CD4-positive, alpha-beta T cell treated with Interleukin-1 beta for 1 hour (primary cell): ENCODE results near the gene SLITRK5.

Source experiments
- DNase-seq, 2 donors: peaks; one replicate each; pipeline ENCODE4 v3.0.0-alpha.2; 2020 to 2022

Gene SLITRK5, protein sequence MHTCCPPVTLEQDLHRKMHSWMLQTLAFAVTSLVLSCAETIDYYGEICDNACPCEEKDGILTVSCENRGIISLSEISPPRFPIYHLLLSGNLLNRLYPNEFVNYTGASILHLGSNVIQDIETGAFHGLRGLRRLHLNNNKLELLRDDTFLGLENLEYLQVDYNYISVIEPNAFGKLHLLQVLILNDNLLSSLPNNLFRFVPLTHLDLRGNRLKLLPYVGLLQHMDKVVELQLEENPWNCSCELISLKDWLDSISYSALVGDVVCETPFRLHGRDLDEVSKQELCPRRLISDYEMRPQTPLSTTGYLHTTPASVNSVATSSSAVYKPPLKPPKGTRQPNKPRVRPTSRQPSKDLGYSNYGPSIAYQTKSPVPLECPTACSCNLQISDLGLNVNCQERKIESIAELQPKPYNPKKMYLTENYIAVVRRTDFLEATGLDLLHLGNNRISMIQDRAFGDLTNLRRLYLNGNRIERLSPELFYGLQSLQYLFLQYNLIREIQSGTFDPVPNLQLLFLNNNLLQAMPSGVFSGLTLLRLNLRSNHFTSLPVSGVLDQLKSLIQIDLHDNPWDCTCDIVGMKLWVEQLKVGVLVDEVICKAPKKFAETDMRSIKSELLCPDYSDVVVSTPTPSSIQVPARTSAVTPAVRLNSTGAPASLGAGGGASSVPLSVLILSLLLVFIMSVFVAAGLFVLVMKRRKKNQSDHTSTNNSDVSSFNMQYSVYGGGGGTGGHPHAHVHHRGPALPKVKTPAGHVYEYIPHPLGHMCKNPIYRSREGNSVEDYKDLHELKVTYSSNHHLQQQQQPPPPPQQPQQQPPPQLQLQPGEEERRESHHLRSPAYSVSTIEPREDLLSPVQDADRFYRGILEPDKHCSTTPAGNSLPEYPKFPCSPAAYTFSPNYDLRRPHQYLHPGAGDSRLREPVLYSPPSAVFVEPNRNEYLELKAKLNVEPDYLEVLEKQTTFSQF

DNA sequence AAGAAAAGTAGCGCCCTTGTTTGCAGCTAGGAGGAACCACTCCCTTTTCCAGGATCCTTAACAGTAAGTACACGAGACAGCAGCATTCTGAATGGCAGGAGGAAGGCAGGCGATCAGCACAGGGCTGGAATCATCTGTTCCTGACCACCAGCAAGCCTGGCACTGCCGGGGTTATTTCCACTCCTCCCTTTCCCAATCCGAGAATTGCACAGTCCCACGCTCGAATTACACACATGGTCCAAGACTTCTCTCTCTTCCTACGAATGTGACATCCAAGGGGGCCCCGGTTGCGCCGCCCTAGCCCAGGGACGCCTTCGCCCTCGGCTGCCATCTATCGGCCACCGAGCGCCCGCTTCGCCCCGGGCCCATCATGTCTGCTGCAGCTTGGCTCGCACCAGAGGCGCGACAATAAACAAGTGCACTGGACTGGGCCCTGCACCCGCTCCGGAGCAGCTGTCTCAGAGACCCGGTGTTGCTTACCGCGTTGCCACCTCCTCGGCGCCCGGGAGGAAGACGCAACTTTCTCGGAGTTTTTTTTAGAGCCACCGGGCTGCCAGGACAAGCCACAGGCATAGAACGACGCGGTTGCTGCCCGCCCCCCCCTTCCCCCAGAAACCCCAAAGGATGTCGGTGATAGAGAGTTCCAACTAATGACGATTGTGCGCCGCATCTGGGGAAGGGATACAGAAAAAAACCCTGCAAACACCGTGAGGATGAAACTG lies at the start of gene SLITRK5:
Gene SLITRK5, plus strand, starts transcription at position 341 of the 722 bp plus-strand sequence. CDS start 4,018 bp downstream, outside the sequence.
- peak; percentile 40 to 54 for DNase-seq

DNA sequence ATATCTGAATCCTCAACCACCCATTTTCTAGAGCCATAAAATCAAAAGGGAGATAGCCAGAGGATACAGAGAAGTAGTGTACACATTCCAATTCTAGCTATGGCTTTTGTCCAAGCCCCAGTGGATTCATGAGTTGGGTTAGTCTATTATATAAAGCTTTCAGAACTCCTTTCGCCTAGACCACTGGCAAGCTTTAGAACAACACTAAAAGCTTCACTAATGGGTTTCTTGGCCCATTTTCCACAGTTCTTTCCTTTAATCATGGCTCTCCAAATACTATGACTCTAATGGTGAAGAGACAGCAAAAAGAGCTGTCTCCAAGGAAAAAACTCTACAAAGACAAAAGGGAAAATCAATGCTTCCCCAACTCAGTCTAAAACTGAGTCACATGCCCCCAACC lies 48.2 kb upstream of the SLITRK5 start:
- DNase-seq = no peak

DNA sequence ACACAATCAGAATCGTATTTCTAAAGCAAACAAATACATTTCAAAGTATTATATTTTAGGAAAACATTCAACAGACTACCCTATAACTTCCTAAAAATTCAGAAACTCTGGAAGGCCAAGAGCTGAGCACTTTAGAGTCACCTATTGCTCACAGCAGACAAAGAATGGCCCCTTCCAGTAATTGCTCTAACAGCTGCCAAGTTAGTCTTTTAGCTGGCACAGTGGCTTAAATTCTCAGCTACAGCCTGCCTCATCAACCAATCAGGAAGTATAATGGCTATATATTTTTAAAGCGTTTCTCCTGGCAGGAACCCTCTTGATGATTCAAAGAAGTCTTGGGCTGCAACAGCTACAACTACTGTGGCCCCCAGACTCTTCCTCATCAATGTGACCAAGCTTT lies 14.9 kb upstream of the SLITRK5 start:
- DNase-seq = no peak

DNA sequence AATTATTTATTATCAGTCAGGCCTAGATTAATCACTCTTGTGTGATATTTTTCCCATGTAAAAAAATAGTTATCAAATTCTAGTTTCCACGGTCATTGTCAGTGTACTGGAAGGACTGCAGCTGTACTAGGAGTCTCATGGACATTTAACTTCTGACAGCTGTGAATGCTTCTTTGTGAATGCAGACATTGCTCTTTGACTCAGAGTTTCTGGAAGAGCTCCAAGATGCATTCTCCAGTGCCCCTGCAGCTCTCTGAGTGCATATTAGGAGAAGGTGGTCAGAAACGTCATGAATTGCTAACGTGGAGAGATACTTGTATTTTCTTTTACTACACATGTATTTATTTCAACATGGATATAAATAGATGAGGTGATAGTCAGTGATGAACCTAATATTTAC lies 9.7 kb upstream of the SLITRK5 start:
- no peak for DNase-seq

DNA sequence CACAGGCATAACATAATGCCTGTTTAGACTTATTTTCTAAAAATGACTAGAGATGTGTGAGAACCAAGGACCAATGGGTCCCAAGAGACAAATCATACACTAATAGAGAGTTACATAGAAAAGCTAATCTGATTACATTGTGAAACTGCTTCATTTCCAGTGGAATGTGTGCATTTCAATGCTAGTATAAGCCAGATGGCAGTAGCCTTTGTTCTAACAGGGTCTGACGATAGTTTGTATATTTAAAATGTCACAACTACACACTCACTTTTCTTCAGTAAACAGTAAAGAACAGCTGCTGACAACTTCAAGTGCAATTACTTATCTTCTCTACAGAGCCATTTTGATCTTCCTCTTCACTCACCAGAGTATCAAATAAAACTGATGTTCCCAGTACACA lies 4.3 kb upstream of the SLITRK5 start:
- no peak for DNase-seq

DNA sequence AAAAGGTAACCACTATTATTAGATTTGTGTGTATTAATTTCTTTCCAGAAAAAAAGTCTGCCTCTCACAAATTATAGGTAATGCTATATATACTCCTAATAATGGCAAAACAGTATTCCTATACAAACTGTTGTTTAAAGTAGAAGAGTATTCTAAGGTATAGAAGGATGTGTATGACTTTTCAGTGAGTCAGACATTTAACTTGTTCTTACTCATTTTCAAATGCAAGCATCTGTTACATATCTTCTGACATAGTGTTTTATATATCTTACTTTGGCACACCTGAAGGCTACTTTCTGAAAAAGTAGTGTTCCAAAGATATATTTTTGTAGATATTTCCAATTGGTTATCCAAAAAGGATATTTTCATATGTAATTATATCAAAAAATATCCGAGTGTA lies 3.5 kb upstream of the SLITRK5 start:
- DNase-seq = no peak

DNA sequence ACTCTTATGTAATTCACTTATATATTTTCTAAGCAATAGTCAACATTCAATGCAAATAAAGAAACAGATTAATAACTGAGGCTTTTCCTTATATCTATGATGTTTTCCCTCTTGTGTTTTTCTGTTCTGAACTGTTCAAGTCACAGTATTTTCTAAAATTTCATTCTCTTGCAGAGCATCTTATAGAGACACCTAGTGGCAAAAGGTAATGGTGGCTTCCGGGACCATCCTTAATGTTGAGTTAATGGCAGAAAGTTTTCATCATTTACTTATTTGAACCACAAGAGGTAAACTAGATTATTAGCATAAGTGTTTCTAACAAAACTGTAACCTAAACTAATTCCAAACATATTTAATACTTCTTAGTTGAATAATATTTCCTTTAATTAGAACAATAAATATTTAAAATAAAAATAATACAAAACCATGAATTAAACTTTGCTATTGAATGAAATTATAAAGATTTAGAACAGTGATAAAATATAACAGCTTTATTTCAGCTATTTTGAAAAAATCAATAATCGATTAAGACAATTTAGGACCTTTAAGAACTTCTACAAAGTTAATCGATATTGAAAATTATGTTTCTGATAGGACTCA lies 1.7 kb upstream of the SLITRK5 start:
- no peak for DNase-seq

DNA sequence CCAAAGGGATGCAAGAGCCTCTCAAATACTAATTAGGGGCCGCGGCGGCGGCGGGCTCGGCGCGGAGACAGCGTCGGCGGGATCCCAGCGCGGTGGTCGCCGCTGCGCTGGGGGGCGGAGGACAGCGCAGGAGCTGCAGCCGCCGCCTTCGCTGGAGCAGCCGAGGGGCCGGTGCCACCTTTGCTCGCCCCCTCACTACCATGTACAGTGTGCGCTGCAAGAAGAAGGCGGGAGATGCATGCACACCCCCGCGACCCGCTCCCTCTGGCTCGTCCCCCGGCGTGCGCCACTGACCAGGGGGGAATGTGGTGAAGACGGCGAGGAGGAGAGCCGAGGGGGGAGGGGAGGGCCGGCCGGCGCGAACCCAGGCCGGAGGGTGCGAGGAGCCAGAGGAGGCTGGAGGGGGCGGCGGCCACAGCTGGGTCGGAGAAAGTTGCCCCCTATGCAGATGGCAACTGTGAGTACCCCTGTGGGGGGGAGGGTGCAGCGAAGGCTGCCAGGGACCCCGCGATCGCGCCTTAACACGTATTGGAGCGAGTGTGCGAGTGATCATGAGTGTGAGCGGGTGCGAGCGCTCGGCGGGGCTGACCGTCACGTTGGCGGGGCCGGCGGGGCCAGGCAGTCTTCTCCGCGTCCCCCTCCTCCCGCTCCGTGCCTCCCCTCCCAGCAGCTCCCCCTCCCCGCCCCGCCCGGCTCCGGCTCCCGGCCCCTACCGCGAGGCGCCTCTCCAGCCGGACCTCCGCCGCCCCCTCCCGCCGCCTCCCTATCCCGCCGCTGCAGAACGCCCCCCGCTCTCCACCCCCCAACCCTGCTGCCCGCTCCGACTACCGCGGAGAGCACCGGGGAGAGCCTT lies 808 bp downstream of the SLITRK5 start:
- no peak for DNase-seq

DNA sequence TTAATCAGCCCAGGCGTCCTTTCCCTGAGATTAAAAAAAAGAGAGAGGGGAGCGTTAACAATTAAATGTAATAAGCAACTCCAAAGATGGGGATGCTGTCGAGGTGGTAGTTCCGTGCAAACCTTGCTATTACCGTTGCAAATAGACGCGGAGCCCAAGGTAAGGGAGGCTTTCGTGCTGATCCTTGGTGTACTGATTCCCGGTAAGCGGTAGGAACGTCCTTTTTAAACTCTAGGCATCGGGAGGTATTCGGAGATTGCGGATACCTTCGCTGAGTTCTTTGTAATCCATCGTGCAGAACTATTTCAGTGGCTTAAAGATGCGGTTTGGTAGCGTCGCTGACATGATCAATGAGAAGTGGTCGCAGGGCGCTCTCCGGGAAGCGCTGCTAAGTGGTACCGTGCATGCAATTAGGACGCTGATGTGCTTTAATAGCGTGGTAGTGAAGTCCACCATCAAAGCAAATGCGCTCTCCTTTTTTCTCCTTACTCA lies 3.1 kb downstream of the SLITRK5 start:
- DNase-seq = no peak

DNA sequence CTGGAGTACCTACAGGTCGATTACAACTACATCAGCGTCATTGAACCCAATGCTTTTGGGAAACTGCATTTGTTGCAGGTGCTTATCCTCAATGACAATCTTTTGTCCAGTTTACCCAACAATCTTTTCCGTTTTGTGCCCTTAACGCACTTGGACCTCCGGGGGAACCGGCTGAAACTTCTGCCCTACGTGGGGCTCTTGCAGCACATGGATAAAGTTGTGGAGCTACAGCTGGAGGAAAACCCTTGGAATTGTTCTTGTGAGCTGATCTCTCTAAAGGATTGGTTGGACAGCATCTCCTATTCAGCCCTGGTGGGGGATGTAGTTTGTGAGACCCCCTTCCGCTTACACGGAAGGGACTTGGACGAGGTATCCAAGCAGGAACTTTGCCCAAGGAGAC lies 4.7 kb downstream of the SLITRK5 start:
- DNase-seq = no peak

DNA sequence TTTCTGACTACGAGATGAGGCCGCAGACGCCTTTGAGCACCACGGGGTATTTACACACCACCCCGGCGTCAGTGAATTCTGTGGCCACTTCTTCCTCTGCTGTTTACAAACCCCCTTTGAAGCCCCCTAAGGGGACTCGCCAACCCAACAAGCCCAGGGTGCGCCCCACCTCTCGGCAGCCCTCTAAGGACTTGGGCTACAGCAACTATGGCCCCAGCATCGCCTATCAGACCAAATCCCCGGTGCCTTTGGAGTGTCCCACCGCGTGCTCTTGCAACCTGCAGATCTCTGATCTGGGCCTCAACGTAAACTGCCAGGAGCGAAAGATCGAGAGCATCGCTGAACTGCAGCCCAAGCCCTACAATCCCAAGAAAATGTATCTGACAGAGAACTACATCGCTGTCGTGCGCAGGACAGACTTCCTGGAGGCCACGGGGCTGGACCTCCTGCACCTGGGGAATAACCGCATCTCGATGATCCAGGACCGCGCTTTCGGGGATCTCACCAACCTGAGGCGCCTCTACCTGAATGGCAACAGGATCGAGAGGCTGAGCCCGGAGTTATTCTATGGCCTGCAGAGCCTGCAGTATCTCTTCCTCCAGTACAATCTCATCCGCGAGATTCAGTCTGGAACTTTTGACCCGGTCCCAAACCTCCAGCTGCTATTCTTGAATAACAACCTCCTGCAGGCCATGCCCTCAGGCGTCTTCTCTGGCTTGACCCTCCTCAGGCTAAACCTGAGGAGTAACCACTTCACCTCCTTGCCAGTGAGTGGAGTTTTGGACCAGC lies 5.3 kb downstream of the SLITRK5 start:
- no peak for DNase-seq

DNA sequence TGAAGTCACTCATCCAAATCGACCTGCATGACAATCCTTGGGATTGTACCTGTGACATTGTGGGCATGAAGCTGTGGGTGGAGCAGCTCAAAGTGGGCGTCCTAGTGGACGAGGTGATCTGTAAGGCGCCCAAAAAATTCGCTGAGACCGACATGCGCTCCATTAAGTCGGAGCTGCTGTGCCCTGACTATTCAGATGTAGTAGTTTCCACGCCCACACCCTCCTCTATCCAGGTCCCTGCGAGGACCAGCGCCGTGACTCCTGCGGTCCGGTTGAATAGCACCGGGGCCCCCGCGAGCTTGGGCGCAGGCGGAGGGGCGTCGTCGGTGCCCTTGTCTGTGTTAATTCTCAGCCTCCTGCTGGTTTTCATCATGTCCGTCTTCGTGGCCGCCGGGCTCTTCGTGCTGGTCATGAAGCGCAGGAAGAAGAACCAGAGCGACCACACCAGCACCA lies 5.9 kb downstream of the SLITRK5 start:
- DNase-seq = no peak

DNA sequence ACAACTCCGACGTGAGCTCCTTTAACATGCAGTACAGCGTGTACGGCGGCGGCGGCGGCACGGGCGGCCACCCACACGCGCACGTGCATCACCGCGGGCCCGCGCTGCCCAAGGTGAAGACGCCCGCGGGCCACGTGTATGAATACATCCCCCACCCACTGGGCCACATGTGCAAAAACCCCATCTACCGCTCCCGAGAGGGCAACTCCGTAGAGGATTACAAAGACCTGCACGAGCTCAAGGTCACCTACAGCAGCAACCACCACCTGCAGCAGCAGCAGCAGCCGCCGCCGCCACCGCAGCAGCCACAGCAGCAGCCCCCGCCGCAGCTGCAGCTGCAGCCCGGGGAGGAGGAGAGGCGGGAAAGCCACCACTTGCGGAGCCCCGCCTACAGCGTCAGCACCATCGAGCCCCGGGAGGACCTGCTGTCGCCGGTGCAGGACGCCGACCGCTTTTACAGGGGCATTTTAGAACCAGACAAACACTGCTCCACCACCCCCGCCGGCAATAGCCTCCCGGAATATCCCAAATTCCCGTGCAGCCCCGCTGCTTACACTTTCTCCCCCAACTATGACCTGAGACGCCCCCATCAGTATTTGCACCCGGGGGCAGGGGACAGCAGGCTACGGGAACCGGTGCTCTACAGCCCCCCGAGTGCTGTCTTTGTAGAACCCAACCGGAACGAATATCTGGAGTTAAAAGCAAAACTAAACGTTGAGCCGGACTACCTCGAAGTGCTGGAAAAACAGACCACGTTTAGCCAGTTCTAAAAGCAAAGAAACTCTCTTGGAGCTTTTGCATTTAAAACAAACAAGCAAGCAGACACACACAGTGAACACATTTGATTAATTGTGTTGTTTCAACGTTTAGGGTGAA lies 6.6 kb downstream of the SLITRK5 start:
- DNase-seq = peak in 1 of 2 donors; percentile 28

DNA sequence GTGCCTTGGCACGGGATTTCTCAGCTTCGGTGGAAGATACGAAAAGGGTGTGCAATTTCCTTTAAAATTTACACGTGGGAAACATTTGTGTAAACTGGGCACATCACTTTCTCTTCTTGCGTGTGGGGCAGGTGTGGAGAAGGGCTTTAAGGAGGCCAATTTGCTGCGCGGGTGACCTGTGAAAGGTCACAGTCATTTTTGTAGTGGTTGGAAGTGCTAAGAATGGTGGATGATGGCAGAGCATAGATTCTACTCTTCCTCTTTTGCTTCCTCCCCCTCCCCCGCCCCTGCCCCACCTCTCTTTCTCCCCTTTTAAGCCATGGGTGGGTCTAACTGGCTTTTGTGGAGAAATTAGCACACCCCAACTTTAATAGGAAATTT lies 7.2 kb downstream of the SLITRK5 start:
- no peak for DNase-seq

DNA sequence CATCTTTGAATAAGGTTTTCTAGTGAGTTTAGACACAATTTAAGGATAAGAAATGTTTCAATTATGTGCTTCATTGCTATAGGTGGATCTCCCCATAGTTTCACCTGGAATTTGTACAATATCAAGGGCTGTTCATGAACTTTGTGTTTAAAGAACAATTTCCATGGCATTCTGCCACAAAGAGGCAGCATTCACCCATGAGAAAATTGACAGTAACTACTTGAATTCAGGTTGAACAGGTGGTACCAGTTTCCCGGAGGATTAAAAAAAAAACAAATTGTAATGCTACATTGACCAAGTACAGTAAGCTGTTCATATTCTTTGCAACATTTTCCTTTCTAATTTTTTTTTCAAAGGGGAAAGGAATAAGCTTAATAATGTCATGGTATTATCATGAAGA lies 9.1 kb downstream of the SLITRK5 start:
- DNase-seq = no peak

DNA sequence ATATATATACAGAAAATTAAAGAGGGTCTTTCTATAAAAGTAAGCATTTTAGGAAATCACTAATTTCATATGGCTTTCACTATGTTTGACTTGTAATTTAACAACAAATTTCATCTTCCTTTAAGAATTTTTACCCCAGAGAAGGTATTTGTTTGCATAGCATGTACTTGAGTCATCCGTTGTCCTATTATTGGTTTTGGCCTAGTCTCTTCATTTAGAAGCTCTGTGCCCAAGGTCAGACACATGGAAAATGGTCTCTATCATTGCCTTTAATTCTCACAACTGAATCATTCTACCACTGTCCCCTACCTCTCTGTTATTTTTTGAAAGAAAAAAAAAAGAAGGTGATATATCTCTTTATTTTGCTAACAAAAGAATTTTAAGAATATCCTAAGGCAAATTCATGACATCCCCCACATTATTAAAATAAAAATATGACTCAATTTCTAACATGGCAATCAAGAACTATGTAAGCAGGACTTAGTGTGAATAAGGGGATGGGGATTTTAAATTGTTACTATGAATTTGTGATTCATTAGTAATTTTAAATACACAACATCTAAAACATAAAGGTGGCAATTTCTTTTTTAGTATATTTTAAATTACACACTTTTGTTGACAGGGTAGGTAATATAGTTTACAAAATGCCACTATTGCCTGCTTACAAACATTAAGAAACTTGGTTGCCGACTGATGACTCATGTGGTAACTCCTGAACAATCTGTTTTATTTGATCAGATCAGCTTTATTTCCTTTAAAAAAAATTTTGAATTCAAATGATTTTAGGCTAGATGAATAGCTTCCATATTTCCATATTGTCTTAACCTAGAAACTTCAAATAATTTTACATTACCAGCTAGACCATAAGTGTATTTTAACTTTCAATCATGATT lies 13.9 kb downstream of the SLITRK5 start:
- DNase-seq = no peak

DNA sequence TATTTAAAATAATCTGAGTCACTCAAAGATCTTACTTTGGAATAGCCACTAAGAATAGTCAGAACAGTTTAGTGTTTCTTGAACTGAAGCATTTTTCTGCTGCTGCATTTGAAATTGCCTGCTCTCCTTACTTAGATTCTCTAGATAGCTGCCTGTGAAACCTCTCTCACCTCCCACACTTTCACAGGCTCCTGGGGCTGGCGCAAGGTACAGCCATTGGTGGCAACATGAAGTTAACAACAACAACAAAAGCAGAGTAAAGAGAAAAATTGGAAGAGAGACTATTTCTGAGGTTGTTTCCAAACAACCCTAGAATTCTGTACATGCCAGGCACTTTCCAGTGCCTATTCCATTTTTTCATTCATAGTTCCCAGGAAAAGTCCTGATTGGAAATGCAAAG lies 25.3 kb downstream of the SLITRK5 start:
- DNase-seq = no peak

DNA sequence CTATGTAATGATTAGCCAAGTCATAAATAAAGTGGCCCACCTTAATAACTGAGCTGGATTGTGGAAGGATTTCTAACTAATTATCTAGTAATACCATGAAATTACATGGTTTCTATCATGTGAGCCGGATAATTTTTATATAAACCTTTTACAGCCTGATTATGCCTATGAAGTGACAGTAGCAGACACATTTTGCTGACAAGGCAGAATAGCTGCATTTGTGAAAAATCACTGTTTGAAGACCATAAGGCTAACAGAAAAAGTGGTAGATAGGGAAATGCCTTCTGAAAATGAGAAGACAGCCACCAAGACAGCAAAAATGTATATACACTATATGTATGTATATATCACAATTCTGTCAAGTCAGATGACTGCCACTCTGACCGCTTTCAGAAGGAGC lies 27.1 kb downstream of the SLITRK5 start:
- no peak for DNase-seq

DNA sequence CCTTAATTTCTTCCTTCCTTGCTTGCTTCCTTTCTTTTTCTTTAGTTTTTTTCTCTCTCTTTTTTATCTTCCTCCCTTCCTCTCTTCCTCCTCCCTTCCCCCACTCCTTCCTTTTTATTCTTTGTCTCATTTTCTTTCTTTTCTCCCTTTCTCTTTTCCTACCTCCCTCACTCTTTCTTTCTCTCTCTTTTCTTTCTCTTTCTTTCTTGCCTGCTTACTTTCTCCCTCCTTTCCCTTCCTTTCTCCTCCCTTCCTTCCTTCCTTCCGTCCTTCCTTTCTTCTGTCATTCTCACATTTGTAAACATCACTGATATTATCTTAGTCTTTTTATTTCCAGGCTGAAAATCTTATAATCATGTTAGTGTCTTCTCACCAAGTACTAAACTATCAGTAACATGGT lies 38.8 kb downstream of the SLITRK5 start:
- DNase-seq = no peak
